Brain microvascular endothelial cell (primary cell): ENCODE results near the gene PDE11A.

ENCODE experiments used
- DNase-seq: peaks from one replicate; pipeline ENCODE4 v3.0.0-alpha.2; 2020
- H3K27ac ChIP-seq: fragments of 250-450 bp; sonication (Bioruptor Pico); 2 replicates; pipeline ENCODE4 v1.5.1; 2020; ENCODE audit warnings: mild to moderate bottlenecking, moderate library complexity
- H3K27me3 ChIP-seq: fragments of 250-450 bp; sonication (Bioruptor Pico); replicated peaks from 2 replicates; pipeline ENCODE4 v1.5.1; 2020; ENCODE audit warnings: mild to moderate bottlenecking
- H3K36me3 ChIP-seq: fragments of 250-450 bp; sonication (Bioruptor Pico); replicated peaks from 2 replicates; pipeline ENCODE4 v1.5.1; 2020; ENCODE audit warnings: mild to moderate bottlenecking
- H3K4me3 ChIP-seq: 2 replicates; pipeline ENCODE4 v1.5.1; 2011; ENCODE audit warnings: low read depth, mild to moderate bottlenecking, control low read depth, low read length, moderate library complexity
- in situ Hi-C: cut with HindIII; loops from 2 replicates; pipeline ENCODE4 v1.10.0; 2017; ENCODE audit warnings: low sequenced_read_pairs, low pct_ligation_motif_present
- TF ChIP-seq, protein P1 (sequence below): IDR thresholded peaks from 2 replicates; pipeline ENCODE4 v1.5.1; 2011; ENCODE audit warnings: low read depth, mild to moderate bottlenecking, moderate library complexity, low read length, control low read depth, inconsistent platforms; ENCODE audit errors: missing control alignments

PDE11A gene

GRCh38 chr2:177748360-177748759 is 324.2 kb downstream of the PDE11A start:
- H3K27me3 ChIP-seq, result no peaks in the 10 kb centered on the region
- TF ChIP-seq, protein P1, sequence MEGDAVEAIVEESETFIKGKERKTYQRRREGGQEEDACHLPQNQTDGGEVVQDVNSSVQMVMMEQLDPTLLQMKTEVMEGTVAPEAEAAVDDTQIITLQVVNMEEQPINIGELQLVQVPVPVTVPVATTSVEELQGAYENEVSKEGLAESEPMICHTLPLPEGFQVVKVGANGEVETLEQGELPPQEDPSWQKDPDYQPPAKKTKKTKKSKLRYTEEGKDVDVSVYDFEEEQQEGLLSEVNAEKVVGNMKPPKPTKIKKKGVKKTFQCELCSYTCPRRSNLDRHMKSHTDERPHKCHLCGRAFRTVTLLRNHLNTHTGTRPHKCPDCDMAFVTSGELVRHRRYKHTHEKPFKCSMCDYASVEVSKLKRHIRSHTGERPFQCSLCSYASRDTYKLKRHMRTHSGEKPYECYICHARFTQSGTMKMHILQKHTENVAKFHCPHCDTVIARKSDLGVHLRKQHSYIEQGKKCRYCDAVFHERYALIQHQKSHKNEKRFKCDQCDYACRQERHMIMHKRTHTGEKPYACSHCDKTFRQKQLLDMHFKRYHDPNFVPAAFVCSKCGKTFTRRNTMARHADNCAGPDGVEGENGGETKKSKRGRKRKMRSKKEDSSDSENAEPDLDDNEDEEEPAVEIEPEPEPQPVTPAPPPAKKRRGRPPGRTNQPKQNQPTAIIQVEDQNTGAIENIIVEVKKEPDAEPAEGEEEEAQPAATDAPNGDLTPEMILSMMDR, result no peak
- H3K36me3 ChIP-seq, result no peaks in the 10 kb centered on the region
- in situ Hi-C loops, result no loop called here
- H3K27ac ChIP-seq, result no peak overlapping the region
- H3K4me3 ChIP-seq, result no peak overlapping the region
- DNase-seq, result no peak

GRCh38 chr2:177747384-177747783 is 325.2 kb downstream of the PDE11A start:
- no peak for DNase-seq
- TF ChIP-seq, protein P1, result no peak
- in situ Hi-C loops, result no loop called here
- Histone ChIP-seq H3K27me3 (no peaks in the 10 kb centered on the region), H3K36me3 (no peaks in the 10 kb centered on the region), H3K27ac (no peak overlapping the region), H3K4me3 (no peak overlapping the region)

DNA sequence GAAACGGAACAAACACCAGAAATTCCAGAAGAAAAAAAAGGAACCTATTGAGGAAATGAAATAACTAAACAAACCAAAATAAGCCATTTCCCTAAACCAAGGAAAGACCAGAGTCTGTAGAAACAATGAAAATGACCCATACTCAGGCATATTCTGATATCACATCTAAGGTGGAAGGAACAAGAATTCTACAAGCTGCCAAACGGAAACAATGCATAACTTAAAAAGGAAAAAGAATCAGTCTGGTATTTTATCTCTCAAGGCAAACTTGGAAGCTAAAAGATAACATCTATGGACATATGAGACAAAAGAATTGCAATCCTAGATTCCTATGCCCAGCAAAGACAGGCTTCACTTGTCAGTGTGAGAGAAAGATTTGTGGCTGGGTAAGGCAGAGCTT is 326.2 kb downstream of the PDE11A start:
- Histone ChIP-seq H3K36me3 (no peaks in the 10 kb centered on the region), H3K27me3 (no peaks in the 10 kb centered on the region), H3K27ac (no peak overlapping the region), H3K4me3 (no peak overlapping the region)
- TF ChIP-seq, protein P1, result no peak
- no peak for DNase-seq
- in situ Hi-C loops, result no loop called here

DNA sequence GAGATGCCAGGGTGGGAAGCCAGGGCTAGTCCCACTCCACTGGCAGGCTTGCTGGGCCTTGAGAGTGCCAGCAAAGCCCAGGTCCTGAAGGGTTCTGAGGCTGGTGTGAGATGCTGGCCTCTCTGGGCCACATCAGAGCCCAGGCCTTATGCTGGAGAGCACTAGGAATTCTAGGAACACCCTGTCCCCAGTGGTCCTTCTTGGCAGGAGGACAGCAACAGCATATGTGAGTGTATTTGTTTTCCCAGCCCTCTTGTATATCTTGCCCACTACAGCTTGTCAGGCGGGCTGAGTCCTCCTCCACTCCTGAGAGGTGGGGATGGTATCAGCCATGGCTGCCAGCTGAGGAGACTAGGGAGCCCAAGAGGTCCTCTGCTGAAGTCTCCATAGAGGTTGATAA is 327.0 kb downstream of the PDE11A start:
- Histone ChIP-seq H3K36me3 (no peaks in the 10 kb centered on the region), H3K4me3 (no peak overlapping the region), H3K27ac (no peak overlapping the region), H3K27me3 (no peaks in the 10 kb centered on the region)
- TF ChIP-seq, protein P1, result no peak
- no peak for DNase-seq
- in situ Hi-C loops, result no loop called here

DNA sequence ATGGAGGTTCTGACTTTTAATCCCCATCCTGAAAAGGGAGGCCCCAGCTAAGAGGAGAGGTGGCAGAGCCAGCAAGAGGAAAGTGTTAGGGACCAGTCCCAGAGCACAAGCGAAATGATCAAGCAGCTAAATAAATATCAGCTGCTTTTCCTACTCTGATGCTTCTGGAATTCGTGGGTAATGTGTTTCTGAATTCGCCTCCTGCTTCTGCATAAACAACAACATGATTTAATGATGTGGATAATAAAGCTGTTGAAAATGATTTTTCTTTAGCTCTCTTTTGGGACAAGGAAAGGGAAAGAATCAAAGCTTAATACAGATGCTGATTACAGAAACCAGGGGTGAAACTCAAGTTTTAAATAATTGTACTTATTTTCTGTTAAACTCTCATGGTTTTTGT is 329.7 kb downstream of the PDE11A start:
- TF ChIP-seq, protein P1, result no peak
- in situ Hi-C loops, result no loop called here
- no peak overlapping the region for H3K27ac ChIP-seq

DNA sequence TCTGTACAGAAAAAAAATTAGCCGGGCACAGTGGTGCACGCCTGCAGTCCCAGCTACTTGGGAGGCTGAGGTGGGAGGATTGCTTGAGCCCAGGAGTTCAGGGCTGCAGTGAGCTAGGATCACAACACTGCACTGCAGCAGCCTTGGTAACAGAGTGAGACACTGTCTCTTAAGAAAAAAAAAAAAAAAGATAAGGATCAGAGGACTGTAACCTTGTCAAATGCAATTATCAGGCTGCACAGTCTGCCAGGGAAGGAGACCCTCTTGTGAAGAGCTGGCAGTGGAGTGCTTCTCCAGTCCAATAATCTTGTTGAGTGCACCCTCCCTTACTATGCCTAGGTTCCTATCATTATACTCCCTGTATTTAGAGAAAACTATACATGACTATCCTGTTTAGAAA is 330.7 kb downstream of the PDE11A start:
- Histone ChIP-seq H3K4me3 (no peak overlapping the region), H3K36me3 (no peaks in the 10 kb centered on the region), H3K27me3 (no peaks in the 10 kb centered on the region), H3K27ac (no peak overlapping the region)
- in situ Hi-C loops, result no loop called here
- TF ChIP-seq, protein P1, result no peak
- no peak for DNase-seq

More for the DNA sequence above, 329.7 kb downstream of the PDE11A start:
- no peak for DNase-seq
- Histone ChIP-seq H3K36me3 (no peaks in the 10 kb centered on the region), H3K27me3 (no peaks in the 10 kb centered on the region), H3K4me3 (no peak overlapping the region)
